HG02610 (cell line): ENCODE results near the gene TMPRSS11E.
"Not testable (repeated sequence)": the region's sequence is repeated elsewhere in the genome, so short reads cannot be mapped to it uniquely, and the experiment has no call there.

Experiments
- ATAC-seq: cut with Tn5 transposase; IDR thresholded peaks from one replicate; pipeline ENCODE4 v1.9.1; 2021; ENCODE audit warnings: mild to moderate bottlenecking, moderate library complexity; ENCODE audit not compliant: unreplicated experiment

Gene TMPRSS11E

GRCh38 chr4:68460085-68460484 lies 12.8 kb downstream of the TMPRSS11E start:
- no peak for ATAC-seq

GRCh38 chr4:68461790-68462189 lies 14.5 kb downstream of the TMPRSS11E start:
- ATAC-seq = no peak

- no peak for ATAC-seq
These were observed 15.4 kb downstream of the TMPRSS11E start for GRCh38 chr4:68462691-68463090.

GRCh38 chr4:68463796-68464195 lies 16.5 kb downstream of the TMPRSS11E start:
- no peak for ATAC-seq

GRCh38 chr4:68465058-68465457 lies 17.8 kb downstream of the TMPRSS11E start:
- no peak for ATAC-seq

- no peak for ATAC-seq
These were observed 18.9 kb downstream of the TMPRSS11E start for GRCh38 chr4:68466185-68466584.

GRCh38 chr4:68466751-68467150 lies 19.5 kb downstream of the TMPRSS11E start:
- no peak for ATAC-seq

GRCh38 chr4:68469482-68469881 lies 22.2 kb downstream of the TMPRSS11E start:
- ATAC-seq = no peak

- ATAC-seq = no peak
These were observed 28.9 kb downstream of the TMPRSS11E start for GRCh38 chr4:68476191-68476590.

GRCh38 chr4:68489338-68489737 lies 42.1 kb downstream of the TMPRSS11E start:
- no peak for ATAC-seq

- ATAC-seq = no peak
These were observed 43.7 kb downstream of the TMPRSS11E start for GRCh38 chr4:68490826-68491457.

- ATAC-seq = no peak
These were observed 47.4 kb downstream of the TMPRSS11E start for GRCh38 chr4:68494688-68495087.

- ATAC-seq = peak; percentile 96
These were observed 51.2 kb downstream of the TMPRSS11E start for GRCh38 chr4:68498413-68499007.

GRCh38 chr4:68499021-68499420 lies 51.8 kb downstream of the TMPRSS11E start:
- no peak for ATAC-seq

- not testable (repeated sequence) for ATAC-seq
These were observed 56.2 kb downstream of the TMPRSS11E start for GRCh38 chr4:68503462-68503861.

GRCh38 chr4:68504836-68505235 lies 57.6 kb downstream of the TMPRSS11E start:
- not testable (repeated sequence) for ATAC-seq

GRCh38 chr4:68505452-68505851 lies 58.2 kb downstream of the TMPRSS11E start:
- not testable (repeated sequence) for ATAC-seq

- no peak for ATAC-seq
These were observed 71.6 kb downstream of the TMPRSS11E start for GRCh38 chr4:68518889-68519288.

GRCh38 chr4:68520985-68521384 lies 73.7 kb downstream of the TMPRSS11E start:
- ATAC-seq = no peak

- not testable (repeated sequence) for ATAC-seq
These were observed 75.0 kb downstream of the TMPRSS11E start for GRCh38 chr4:68522232-68522631.

GRCh38 chr4:68535974-68536373 lies 88.7 kb downstream of the TMPRSS11E start:
- ATAC-seq = no peak

- ATAC-seq = no peak
These were observed 89.1 kb downstream of the TMPRSS11E start for GRCh38 chr4:68536375-68536774.

GRCh38 chr4:68542742-68543141 lies 95.5 kb downstream of the TMPRSS11E start:
- not testable (repeated sequence) for ATAC-seq
